T-helper 1 cell treated with Interleukin-12 subunit alpha and Interleukin-12 subunit beta and Interleukin-4 antibody, amounts not matched to agents 30 μg/mL and 1 μg/mL, for 36 hours (primary cell): ENCODE results near the gene SINHCAF.

Experiments used
- H3K27ac Mint-ChIP-seq: one replicate; pipeline ENCODE4 v1.8.0; 2021; ENCODE audit warnings: mild to moderate bottlenecking, mixed read lengths
- H3K27me3 Mint-ChIP-seq: one replicate; pipeline ENCODE4 v1.8.0; 2021; ENCODE audit warnings: low read depth, mixed read lengths
- H3K36me3 Mint-ChIP-seq: one replicate; pipeline ENCODE4 v1.8.0; 2021; ENCODE audit warnings: low read depth, mixed read lengths
- H3K4me1 Mint-ChIP-seq: one replicate; pipeline ENCODE4 v1.8.0; 2021; ENCODE audit warnings: low read depth, mixed read lengths
- H3K4me3 Mint-ChIP-seq: one replicate; pipeline ENCODE4 v1.8.0; 2021; ENCODE audit warnings: mild to moderate bottlenecking, moderate library complexity, mixed read lengths
- H3K9me3 Mint-ChIP-seq: one replicate; pipeline ENCODE4 v1.8.0; 2021; ENCODE audit warnings: mixed read lengths

Gene SINHCAF

GRCh38 chr12:31231611-31232360 is 94.2 kb downstream of the SINHCAF start:
- Mint-ChIP-seq H3K4me3 (no peak overlapping the region), H3K9me3 (no peaks in the 10 kb centered on the region), H3K36me3 (no peaks in the 10 kb centered on the region), H3K4me1 (no peaks in the 10 kb centered on the region), H3K27me3 (no peaks in the 10 kb centered on the region), H3K27ac (no peak overlapping the region)
